Measurements from ENCODE around the gene NOP56.
"Not testable (repeated sequence)": the region's sequence is repeated elsewhere in the genome, so short reads cannot be mapped to it uniquely, and the experiment has no call there.

Gene NOP56

GRCh38 chr20:2688041-2688591, 35.7 kb downstream of the NOP56 start:
- peak; percentile 49 for DNase-seq

DNA sequence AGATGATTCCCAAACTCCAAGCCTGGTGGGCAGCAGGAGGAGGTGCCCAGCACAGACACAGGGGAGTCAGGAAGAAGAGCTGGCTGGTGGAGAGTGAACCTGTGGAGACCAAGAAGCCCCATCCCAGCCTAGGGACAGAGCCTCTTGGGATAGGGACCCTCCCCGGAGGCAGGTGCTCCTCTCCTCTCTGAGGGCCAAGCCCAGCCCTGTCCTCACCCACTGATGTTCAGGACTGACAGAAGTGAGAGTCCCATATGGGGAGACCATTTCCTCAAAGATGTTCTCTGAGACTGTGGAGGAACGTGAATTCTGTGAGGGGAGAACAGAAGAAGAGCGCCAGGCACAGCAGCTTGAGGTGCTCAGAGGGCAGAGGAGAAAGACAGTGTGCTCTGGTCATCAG, 37.8 kb downstream of the NOP56 start:
- DNase-seq, result no peak

GRCh38 chr20:2690718-2691117, 38.3 kb downstream of the NOP56 start:
- DNase-seq, result no peak

GRCh38 chr20:2691127-2691526, 38.7 kb downstream of the NOP56 start:
- DNase-seq, result no peak

- DNase-seq, result no peak
Measured at GRCh38 chr20:2691663-2692035, 39.2 kb downstream of the NOP56 start.

DNA sequence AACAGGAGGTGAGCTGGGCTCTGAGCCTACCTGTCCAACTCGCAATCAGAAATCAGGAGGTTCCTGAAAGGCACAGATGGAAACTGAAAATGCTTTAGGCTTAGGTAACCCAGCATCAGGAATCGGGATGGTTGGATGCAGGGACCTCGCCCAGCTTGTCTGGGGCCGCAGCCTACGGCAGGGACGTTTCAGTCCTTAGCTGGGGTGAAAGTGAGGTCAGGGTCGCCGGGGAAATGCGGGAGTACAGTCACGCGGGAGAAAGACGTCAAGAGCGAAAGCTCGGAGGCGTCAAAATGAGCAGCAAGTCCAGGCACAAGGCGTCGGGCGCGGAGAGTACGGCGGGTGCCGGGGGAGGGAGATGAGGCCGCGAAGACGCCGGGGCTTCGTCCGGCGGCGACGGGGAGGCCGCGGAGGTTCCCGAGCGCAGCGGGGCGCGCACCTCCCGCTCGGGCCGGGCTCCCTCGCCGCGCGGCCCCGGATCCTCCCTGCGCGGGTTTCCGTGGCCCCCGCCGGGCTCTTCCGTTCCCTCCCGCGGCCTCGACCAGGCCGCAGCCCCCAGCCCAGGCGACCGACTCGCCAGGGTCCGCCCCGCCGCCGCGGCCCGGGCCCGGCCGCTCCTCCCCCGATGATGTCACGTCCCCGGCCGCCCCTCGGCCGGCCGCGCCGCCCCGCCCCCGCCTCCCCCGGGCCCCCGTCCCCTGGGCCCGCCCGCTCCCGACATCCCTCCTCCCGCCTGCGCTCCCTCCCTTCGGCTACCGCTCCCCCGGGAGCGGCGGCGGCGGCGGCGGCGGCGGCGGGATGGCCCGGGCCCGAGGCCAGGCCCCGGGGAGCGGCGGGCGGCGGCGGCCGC, 39.8 kb downstream of the NOP56 start, which contains the start of gene EBF4:
EBF4 (plus strand) TSS at position 745 of the 850 bp plus-strand sequence. CDS start 866 bp downstream, outside the sequence.
- peak; percentile 45 for DNase-seq

- no peak for DNase-seq
Measured at GRCh38 chr20:2692886-2693285, 40.5 kb downstream of the NOP56 start.

- peak; percentile 29 for DNase-seq
Measured at GRCh38 chr20:2693286-2694007, 41.0 kb downstream of the NOP56 start.

DNA sequence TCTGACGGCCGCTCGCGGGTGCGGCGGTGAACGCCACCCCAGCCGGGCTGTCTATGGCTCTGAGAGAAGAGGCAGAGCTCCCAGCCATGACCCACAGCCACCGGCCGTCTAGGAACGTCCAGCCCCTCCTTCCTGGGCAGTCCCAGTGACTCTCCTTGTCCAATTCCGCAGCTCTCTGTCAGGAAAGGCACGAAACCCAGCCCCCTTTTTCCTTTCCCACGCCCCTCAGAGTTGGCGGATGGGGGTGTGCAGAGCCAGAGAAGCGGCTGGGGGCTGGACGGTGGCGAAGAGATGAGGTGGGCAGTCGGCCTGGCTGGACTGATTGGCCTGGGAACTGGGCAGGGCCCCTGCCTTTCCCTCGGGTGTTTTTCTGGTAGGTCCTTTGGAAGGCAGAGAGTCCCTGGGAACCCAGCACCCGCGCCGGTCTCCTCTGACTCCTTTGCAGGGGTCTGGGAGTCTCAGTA, 41.6 kb downstream of the NOP56 start:
- no peak for DNase-seq

DNA sequence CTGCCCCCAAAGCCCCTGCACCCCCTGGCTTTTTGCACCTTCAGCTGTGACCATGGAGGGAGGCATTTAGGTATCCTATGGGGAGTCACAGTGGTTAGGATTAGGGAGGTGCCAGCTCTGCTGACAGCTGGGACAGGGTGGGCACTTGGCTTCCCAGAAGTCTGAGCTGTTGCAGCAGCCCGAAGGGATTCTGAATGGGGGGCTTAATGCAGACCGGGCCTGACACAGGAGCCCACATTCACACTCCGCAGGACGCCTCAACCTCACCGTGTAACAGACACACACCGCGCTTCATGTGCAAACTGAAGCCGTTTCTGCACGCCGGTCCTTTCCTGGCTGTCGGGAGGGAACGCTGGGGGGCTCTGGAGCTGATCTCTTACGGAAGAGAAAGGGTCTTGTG, 42.1 kb downstream of the NOP56 start:
- no peak for DNase-seq

GRCh38 chr20:2695206-2695983, 43.0 kb downstream of the NOP56 start:
- DNase-seq, result no peak

- DNase-seq, result not testable (repeated sequence)
Measured at GRCh38 chr20:2695984-2696525, 43.6 kb downstream of the NOP56 start.

DNA sequence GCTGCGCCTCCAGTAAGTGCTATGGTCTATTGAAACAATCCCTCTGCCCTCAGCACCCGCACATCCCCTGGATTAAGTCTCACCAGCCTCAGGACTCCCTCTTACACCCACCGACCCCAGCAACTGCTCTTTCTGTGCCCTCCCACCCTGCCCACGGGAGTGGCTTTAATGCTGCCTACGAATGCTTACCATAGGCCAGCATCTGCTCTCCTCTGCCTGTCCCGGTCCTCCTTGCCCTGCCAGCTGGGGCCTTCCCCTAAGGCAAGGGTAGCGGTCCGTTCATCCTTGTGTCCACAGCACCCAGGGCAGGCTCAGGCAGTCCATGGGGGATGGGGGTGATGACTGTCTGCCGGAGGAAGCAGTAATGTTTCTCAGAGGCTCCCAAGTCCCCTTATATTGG, 44.2 kb downstream of the NOP56 start:
- DNase-seq, result no peak

DNA sequence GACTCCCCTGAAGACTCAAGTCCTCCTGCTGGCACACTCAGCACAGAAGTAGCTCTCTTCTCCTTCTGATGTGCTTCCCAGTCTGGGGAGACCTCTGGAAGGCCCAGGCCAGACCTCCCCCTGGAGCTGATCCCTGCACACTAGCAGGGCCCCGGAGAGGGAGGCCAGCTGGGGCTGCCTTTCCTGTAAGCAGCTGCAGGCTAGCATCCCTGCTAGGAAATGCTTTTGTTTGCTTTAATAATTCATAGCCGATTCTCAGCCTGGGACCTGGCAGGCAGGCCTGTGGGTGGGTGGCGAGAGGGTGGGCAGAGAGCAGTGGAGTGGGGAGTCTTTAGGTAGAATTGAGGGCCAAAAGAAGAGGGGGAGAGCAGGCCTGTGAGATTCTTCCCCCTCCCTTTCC, 45.3 kb downstream of the NOP56 start:
- no peak for DNase-seq

GRCh38 chr20:2698186-2698817, 45.9 kb downstream of the NOP56 start:
- DNase-seq, result no peak

DNA sequence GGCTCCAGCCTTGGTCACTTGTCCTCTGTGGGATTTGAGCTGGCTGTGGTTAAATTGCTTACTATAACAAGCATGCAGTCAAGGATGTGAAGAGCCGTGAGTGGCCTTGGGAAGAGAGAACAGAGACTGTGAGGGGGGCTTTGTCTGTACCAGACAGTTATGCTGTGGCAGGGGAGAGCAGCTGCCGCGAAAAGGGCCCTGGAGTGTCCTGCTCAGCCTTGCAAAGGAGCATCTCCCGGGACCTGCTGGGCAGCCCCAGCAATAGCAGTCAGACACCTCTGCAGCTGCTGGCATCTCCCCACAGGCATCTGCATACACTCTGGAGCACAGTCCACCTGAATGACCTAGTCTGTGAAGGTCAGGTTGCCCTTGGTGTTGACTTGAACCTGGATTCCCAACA, 46.5 kb downstream of the NOP56 start:
- DNase-seq, result no peak

DNA sequence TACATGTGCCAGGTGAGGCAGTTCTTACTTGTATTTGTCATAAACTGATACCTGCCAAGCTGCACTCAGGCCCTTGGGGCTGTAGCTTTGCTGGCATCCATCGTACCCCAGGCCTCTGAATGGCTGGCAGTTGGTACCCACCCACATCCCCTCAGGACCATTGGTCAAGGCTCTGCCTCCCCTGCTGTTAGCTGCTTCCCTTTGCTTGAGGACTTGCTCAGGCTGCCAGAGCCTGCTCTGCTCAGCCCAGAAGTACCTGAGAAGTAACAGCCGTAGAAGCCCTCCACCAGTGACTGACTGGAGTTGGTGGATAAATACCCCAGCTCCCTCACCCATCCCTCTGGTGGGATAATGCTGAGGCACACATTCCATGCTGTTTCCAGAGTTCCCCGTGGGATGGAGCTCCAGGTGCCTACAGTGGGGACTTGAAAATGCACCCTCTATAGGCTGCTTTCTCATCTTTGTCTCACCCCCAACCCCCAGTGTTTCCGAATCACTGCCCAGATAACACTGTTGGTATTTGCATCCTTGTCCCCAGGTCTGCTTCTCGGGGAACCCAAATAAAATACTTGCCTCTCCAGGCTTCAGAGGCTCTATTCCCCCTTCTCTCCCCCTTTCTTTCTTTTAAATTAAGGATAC, 47.5 kb downstream of the NOP56 start:
- no peak for DNase-seq

GRCh38 chr20:2700913-2701620, 48.6 kb downstream of the NOP56 start:
- no peak for DNase-seq

- DNase-seq, result no peak
Measured at GRCh38 chr20:2701671-2702081, 49.2 kb downstream of the NOP56 start.

GRCh38 chr20:2703716-2704475, 51.5 kb downstream of the NOP56 start:
- DNase-seq, result no peak

Data from fibroblast of skin of abdomen (primary cell).